ENCODE data around the gene KCNQ1. TPM values are rescaled to one million over a fixed set of nuclear protein-coding genes. Genes with fewer than 3 reads are reported as not detected.

The KCNQ1 gene
- total and polyA plus RNA-seq, 9 of the 15 experiments (the other 6 are each of a cell fraction or from before 2014, with no cell fraction given), result 0.44 TPM; not detected in 8

GRCh38 chr11:2838091-2838490 is 393.3 kb downstream of the KCNQ1 start (continued):
- TF ChIP-seq, protein P1, sequence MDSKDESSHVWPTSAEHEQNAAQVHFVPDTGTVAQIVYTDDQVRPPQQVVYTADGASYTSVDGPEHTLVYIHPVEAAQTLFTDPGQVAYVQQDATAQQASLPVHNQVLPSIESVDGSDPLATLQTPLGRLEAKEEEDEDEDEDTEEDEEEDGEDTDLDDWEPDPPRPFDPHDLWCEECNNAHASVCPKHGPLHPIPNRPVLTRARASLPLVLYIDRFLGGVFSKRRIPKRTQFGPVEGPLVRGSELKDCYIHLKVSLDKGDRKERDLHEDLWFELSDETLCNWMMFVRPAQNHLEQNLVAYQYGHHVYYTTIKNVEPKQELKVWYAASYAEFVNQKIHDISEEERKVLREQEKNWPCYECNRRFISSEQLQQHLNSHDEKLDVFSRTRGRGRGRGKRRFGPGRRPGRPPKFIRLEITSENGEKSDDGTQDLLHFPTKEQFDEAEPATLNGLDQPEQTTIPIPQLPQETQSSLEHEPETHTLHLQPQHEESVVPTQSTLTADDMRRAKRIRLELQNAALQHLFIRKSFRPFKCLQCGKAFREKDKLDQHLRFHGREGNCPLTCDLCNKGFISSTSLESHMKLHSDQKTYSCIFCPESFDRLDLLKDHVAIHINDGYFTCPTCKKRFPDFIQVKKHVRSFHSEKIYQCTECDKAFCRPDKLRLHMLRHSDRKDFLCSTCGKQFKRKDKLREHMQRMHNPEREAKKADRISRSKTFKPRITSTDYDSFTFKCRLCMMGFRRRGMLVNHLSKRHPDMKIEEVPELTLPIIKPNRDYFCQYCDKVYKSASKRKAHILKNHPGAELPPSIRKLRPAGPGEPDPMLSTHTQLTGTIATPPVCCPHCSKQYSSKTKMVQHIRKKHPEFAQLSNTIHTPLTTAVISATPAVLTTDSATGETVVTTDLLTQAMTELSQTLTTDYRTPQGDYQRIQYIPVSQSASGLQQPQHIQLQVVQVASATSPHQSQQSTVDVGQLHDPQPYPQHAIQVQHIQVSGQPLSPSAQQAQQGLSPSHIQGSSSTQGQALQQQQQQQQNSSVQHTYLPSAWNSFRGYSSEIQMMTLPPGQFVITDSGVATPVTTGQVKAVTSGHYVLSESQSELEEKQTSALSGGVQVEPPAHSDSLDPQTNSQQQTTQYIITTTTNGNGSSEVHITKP (IDR thresholded peaks at IDR 0.05; ENCODE audit: partially characterized antibody), result no peak

DNA sequence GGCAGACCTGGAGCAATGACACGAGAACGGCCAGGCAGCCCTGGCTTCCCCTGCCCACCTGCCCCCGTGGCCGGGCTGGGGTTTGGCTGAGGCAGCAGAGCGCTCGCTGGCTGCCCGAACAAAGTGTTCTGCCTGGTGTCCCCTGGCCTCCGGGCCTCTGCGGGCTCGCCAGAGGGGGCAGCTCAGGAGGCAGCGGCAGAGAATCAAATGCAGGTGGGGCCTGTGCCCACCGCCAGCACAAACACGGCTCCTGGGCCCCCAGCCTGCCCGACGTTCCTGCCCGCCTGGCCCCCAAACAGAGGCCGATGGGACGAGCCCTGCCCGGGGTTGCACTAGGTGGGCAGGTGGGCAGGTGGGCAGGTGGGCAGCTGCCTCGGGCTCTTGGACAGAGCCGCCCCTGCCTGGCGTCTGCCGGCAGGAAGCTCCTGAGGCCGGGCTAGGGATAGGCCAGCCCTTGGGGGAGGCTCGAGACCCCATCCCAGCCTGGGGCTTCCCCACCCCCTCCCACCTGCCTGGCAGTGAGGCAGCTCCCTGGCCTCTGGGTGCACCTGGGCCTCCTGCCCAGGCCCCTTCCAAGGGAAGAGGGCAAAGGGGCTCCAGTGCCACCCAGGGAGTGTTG is 394.0 kb downstream of the KCNQ1 start:
- intact Hi-C loops (cut with micrococcal nuclease), result no loop called here
- no TSS peak for BruUV-seq (replicated peaks)
- no peak for DNase-seq (ENCODE audit: extremely low read depth in 1 of 4, low spot score in 3 of 4)
- Histone ChIP-seq H3K27ac (ENCODE audit: extremely low read depth, low read depth, low read length) (no peak overlapping the region), H3K4me1 (replicated peaks in 1 of 2; ENCODE audit: control insufficient read depth in 2 of 2, insufficient read depth in 2 of 2, low read length in 2 of 2) (peaks cover 10 to 76% of the 10 kb centered on the region in 2 experiments), H3K79me2 (ENCODE audit: control insufficient read depth, insufficient read depth, low read length) (no peaks in the 10 kb centered on the region), H2AFZ (ENCODE audit: low read depth, low read length) (no peak overlapping the region), H3K9me3 (replicated peaks; ENCODE audit: control insufficient read depth, insufficient read depth, low read depth, low read length) (no peaks in the 10 kb centered on the region), H3K9me1 (ENCODE audit: control insufficient read depth, insufficient read depth, low read length) (no peaks in the 10 kb centered on the region), H3K27me3 (ENCODE audit: control insufficient read depth in 2 of 2, insufficient read depth in 2 of 2, low read length in 2 of 2) (peaks cover 0 to 5% of the 10 kb centered on the region in 2 experiments; a peak in 2 of 5 replicates), H3K36me3 (ENCODE audit: control insufficient read depth, insufficient read depth, low read length) (no peaks in the 10 kb centered on the region), H3K9ac (ENCODE audit: insufficient read depth in 1 of 2, low read depth in 2 of 2, low read length in 2 of 2) (no peak overlapping the region), H3K4me3 (no peak overlapping the region), H3K4me2 (ENCODE audit: insufficient read depth, low read length) (no peak overlapping the region), H4K20me1 (replicated peaks; ENCODE audit: control insufficient read depth, insufficient read depth, low read length) (no peaks in the 10 kb centered on the region)
- FAIRE-seq, result no peak
- POLR2A ChIA-PET, result interaction anchor here (1.2 kb wide), 2 partner anchors 9 to 11 kb away, joined by 4 read pairs; no protein-coding TSS in a partner anchor
- in situ Hi-C loops (cut with MboI), result no loop called here
- ATAC-seq, result no peak
- WGBS (ENCODE audit: insufficient coverage, low coverage, missing lambda C conversion rate), result 47% methylated on average over 20 of the region's 25 CpGs
- CTCF ChIA-PET (ENCODE audit: low intra/inter-chr PET ratio), result no interaction called here
- TF ChIP-seq CBFA2T3 (IDR thresholded peaks at IDR 0.05) (no peak), FOXK2 (conservative IDR thresholded peaks at IDR 0.05 in 1 of 2, IDR thresholded peaks at IDR 0.05 in 1 of 2; ENCODE audit: low read depth in 2 of 2) (no peak), MEF2D (tag; conservative IDR thresholded peaks at IDR 0.05; ENCODE audit: low read depth) (no peak), ZNF76 (CRISPR knock-in tag; IDR thresholded peaks at IDR 0.05; ENCODE audit: borderline replicate concordance) (no peak), ZNF165 (CRISPR knock-in tag; IDR thresholded peaks at IDR 0.05; ENCODE audit: borderline replicate concordance) (no peak), EZH2 (IDR thresholded peaks at IDR 0.05; ENCODE audit: borderline replicate concordance, low read depth, low read length) (no peak), CBFA2T2 (conservative IDR thresholded peaks at IDR 0.05) (no peak)
- TF ChIP-seq, protein P2, sequence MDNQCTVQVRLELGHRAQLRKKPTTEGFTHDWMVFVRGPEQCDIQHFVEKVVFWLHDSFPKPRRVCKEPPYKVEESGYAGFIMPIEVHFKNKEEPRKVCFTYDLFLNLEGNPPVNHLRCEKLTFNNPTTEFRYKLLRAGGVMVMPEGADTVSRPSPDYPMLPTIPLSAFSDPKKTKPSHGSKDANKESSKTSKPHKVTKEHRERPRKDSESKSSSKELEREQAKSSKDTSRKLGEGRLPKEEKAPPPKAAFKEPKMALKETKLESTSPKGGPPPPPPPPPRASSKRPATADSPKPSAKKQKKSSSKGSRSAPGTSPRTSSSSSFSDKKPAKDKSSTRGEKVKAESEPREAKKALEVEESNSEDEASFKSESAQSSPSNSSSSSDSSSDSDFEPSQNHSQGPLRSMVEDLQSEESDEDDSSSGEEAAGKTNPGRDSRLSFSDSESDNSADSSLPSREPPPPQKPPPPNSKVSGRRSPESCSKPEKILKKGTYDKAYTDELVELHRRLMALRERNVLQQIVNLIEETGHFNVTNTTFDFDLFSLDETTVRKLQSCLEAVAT (IDR thresholded peaks at IDR 0.05), result no peak
